CD14-positive monocyte (primary cell): Measurements from ENCODE around the gene ARHGAP32. TPM values are rescaled to one million over a fixed set of nuclear protein-coding genes. Genes with fewer than 3 reads are reported as not detected.

ENCODE experiments used
- DNase-seq, 3 donors: peaks; one replicate each; pipeline ENCODE4 v3.0.0-alpha.2; 2011 to 2022
- H2AFZ ChIP-seq: 2 replicates; pipeline ENCODE4 v1.6.0; 2012; ENCODE audit warnings: mild to moderate bottlenecking, low read depth, low read length, inconsistent platforms; ENCODE audit not compliant: insufficient read depth, poor library complexity, severe bottlenecking
- H3K27ac ChIP-seq, 2 donors: 1 replicate in 1 of 2; 2 replicates in 1 of 2; pipeline ENCODE4 v1.5.1; 2012 to 2013; ENCODE audit warnings: low read length in 2 of 2, control low read depth in 1 of 2, inconsistent platforms in 1 of 2, low read depth in 1 of 2, mild to moderate bottlenecking in 1 of 2
- H3K27me3 ChIP-seq, 2 donors: one replicate each; pipeline versions ENCODE4 v1.6.0 to v1.6.1; 2011 to 2013; ENCODE audit warnings: low read length in 2 of 2; ENCODE audit not compliant: control insufficient read depth in 2 of 2, insufficient read depth in 2 of 2
- H3K36me3 ChIP-seq, 2 donors: replicated peaks in 1 of 2; 1 replicate in 1 of 2; 2 replicates in 1 of 2; pipeline versions ENCODE4 v1.5.1 to v1.6.1; 2012 to 2013; ENCODE audit warnings: low read length in 2 of 2, control low read depth in 1 of 2, inconsistent platforms in 1 of 2, mild to moderate bottlenecking in 1 of 2; ENCODE audit not compliant: insufficient read depth in 2 of 2, control insufficient read depth in 1 of 2
- H3K4me1 ChIP-seq, 2 donors: 1 replicate in 1 of 2; 2 replicates in 1 of 2; pipeline versions ENCODE4 v1.5.1 to v1.6.1; 2012 to 2013; ENCODE audit warnings: low read length in 2 of 2, control low read depth in 1 of 2, inconsistent platforms in 1 of 2, mild to moderate bottlenecking in 1 of 2, moderate library complexity in 1 of 2; ENCODE audit not compliant: insufficient read depth in 2 of 2, control insufficient read depth in 1 of 2
- H3K4me2 ChIP-seq: replicated peaks from 2 replicates; pipeline ENCODE3; 2012; ENCODE audit warnings: low read length, moderate library complexity, mild to moderate bottlenecking; ENCODE audit not compliant: poor library complexity, severe bottlenecking; ENCODE audit errors: extremely low read depth
- H3K4me3 ChIP-seq, 3 experiments: fragments of 200-600 bp in 1 of 3; sonication (generic) in 1 of 3; replicated peaks in 1 of 3; 1 replicate in 2 of 3; 2 replicates in 1 of 3; pipeline ENCODE4 v1.5.1; 2011 to 2013; ENCODE audit warnings: low read length in 3 of 3, mild to moderate bottlenecking in 3 of 3, control low read depth in 2 of 3, low read depth in 2 of 3, inconsistent platforms in 1 of 3, moderate library complexity in 1 of 3
- H3K79me2 ChIP-seq: 2 replicates; pipeline ENCODE4 v1.6.0; 2012; ENCODE audit warnings: mild to moderate bottlenecking, control low read depth, inconsistent platforms, low read length, moderate library complexity; ENCODE audit not compliant: insufficient read depth
- H3K9ac ChIP-seq: 2 replicates; pipeline ENCODE4 v1.6.0; 2017; ENCODE audit warnings: low read length, mild to moderate bottlenecking; ENCODE audit not compliant: insufficient read depth, poor library complexity, severe bottlenecking
- H3K9me3 ChIP-seq, 2 donors: replicated peaks in 1 of 2; 1 replicate in 1 of 2; 2 replicates in 1 of 2; pipeline versions ENCODE4 v1.5.1 to v1.6.1; 2012 to 2013; ENCODE audit warnings: low read length in 2 of 2, control low read depth in 1 of 2; ENCODE audit not compliant: control insufficient read depth in 1 of 2, insufficient read depth in 1 of 2
- H4K20me1 ChIP-seq: 2 replicates; pipeline ENCODE4 v1.6.0; 2012; ENCODE audit warnings: mild to moderate bottlenecking, low read length, control low read depth, moderate library complexity; ENCODE audit not compliant: insufficient read depth
- H3K27ac Mint-ChIP-seq, 7 donors: one replicate each; pipeline ENCODE4 v1.8.0; 2020; ENCODE audit warnings: mild to moderate bottlenecking in 7 of 7, mixed read lengths in 7 of 7, moderate library complexity in 6 of 7, inconsistent platforms in 2 of 7
- H3K27me3 Mint-ChIP-seq, 3 donors: one replicate each; pipeline ENCODE4 v1.8.0; 2021 to 2022; ENCODE audit warnings: low read depth in 3 of 3, mild to moderate bottlenecking in 3 of 3, mixed read lengths in 3 of 3, moderate library complexity in 3 of 3, inconsistent platforms in 1 of 3
- H3K36me3 Mint-ChIP-seq, 2 donors: one replicate each; pipeline ENCODE4 v1.8.0; 2020; ENCODE audit warnings: mixed read lengths in 2 of 2, inconsistent platforms in 1 of 2, mild to moderate bottlenecking in 1 of 2
- H3K4me1 Mint-ChIP-seq: one replicate; pipeline ENCODE4 v1.8.0; 2020; ENCODE audit warnings: mild to moderate bottlenecking, mixed read lengths
- H3K4me3 Mint-ChIP-seq, 2 donors: one replicate each; pipeline ENCODE4 v1.8.0; 2020; ENCODE audit warnings: mild to moderate bottlenecking in 2 of 2, mixed read lengths in 2 of 2, moderate library complexity in 1 of 2
- H3K9me3 Mint-ChIP-seq, 7 donors: one replicate each; pipeline ENCODE4 v1.8.0; 2020 to 2022; ENCODE audit warnings: mixed read lengths in 7 of 7, mild to moderate bottlenecking in 6 of 7, moderate library complexity in 6 of 7, inconsistent platforms in 2 of 7
- WGBS: methylation state at CpG from one replicate; pipeline ENCODE4 v1.1.5; 2013; ENCODE audit warnings: missing lambda C conversion rate; ENCODE audit not compliant: insufficient coverage; 5-methylcytosine and 5-hydroxymethylcytosine counted together
- intact Hi-C, 2 donors: fragments of 100-400 bp; cut with micrococcal nuclease; formaldehyde crosslinking; loops; one replicate each; pipeline versions ENCODE4 v1.15.0 to v1.15.1; 2023
- polyA plus RNA-seq, 3 donors: library from polyadenylated mRNA; depleted of rRNA in 1 of 3; unstranded in 2 of 3; stranded (reverse) in 1 of 3; fragments of 300-500 nt in 2 of 3; fragments of >200 nt in 1 of 3; fragmentation: Illumina TruSeq in 2 of 3; gene quantifications; 1 replicate in 2 of 3; 2 replicates in 1 of 3; pipeline ENCODE4 v1.2.3, GENCODE V29; 2012 to 2021
- small RNA-seq: library from RNA; depleted of rRNA; stranded (forward); fragments of <200 nt; gene quantifications from one replicate; pipeline ENCODE3, GENCODE V24; 2012; ENCODE audit warnings: low read depth; ENCODE audit not compliant: insufficient read length
- TF ChIP-seq, protein P1 (sequence below): fragments of 200-600 bp; IDR thresholded peaks from one replicate; pipeline ENCODE4 v1.8.0; 2022; ENCODE audit warnings: antibody characterized with exemption, mild to moderate bottlenecking

The ARHGAP32 gene
- polyA plus RNA-seq, 3 donors = 0.13 to 3.4 (median 0.72) TPM

DNA sequence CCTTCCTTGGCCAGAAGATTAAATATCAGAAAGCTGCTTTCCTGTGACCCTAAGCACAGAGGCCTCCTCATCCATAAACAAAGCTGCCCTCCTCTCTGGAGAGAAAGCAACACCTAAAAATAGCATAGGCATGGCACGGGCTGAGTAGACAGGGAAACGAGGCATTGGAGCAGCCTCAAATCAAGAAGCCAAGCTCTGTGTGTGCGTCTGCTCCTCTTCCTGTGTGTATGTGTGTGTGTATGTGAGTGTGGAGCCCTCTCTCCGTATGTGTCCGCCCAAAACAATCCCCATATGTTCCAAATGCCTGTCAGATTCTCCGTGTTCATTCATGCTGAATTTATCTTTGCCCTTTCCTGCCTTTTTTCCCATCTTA is 277.0 kb downstream of the ARHGAP32 start:
- H3K4me1 ChIP-seq = peaks cover 7 to 9% of the 10 kb centered on the region in 2 donors
- H2AFZ ChIP-seq = no peak overlapping the region
- TF ChIP-seq, protein P1, sequence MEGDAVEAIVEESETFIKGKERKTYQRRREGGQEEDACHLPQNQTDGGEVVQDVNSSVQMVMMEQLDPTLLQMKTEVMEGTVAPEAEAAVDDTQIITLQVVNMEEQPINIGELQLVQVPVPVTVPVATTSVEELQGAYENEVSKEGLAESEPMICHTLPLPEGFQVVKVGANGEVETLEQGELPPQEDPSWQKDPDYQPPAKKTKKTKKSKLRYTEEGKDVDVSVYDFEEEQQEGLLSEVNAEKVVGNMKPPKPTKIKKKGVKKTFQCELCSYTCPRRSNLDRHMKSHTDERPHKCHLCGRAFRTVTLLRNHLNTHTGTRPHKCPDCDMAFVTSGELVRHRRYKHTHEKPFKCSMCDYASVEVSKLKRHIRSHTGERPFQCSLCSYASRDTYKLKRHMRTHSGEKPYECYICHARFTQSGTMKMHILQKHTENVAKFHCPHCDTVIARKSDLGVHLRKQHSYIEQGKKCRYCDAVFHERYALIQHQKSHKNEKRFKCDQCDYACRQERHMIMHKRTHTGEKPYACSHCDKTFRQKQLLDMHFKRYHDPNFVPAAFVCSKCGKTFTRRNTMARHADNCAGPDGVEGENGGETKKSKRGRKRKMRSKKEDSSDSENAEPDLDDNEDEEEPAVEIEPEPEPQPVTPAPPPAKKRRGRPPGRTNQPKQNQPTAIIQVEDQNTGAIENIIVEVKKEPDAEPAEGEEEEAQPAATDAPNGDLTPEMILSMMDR = no peak
- 79% methylated on average over 3 of the region's 6 CpGs for WGBS
- Mint-ChIP-seq H3K9me3 (peaks cover 0 to 6% (median 1%) of the 10 kb centered on the region in 7 donors), H3K4me3 (no peak overlapping the region), H3K27ac (no peak overlapping the region), H3K36me3 (no peaks in the 10 kb centered on the region), H3K4me1 (peaks cover 17% of the 10 kb centered on the region), H3K27me3 (peaks cover 0 to 1% (median 1%) of the 10 kb centered on the region in 3 donors)
- no peak overlapping the region for H3K27ac ChIP-seq
- no peaks in the 10 kb centered on the region for H4K20me1 ChIP-seq
- H3K4me2 ChIP-seq = no peak overlapping the region
- intact Hi-C loops = no loop called here
- H3K9ac ChIP-seq = no peak overlapping the region
- H3K9me3 ChIP-seq = no peaks in the 10 kb centered on the region
- no peaks in the 10 kb centered on the region for H3K27me3 ChIP-seq
- no peaks in the 10 kb centered on the region for H3K79me2 ChIP-seq
- no peak overlapping the region for H3K4me3 ChIP-seq
- DNase-seq = no peak
- no peaks in the 10 kb centered on the region for H3K36me3 ChIP-seq

Small RNAs within 50 kb of the gene (small RNA-seq; reads per million reads assigned to genes)
- gene RF00019 (not detected), gene RNU6-874P (not detected), gene RNU6-876P (not detected)

Other genes with a start within 250 kb of the ARHGAP32 start
- under 1 TPM in 1 of 3 donors, not detected in 2; 0.03 TPM for gene TP53AIP1, start 249.5 kb downstream of the ARHGAP32 start, polyA plus RNA-seq
- not detected for gene BARX2, start 183.5 kb upstream of the ARHGAP32 start, polyA plus RNA-seq